H9 (cell line): ENCODE data around the gene DEGS2. TPM values are rescaled to one million over a fixed set of nuclear protein-coding genes. Genes with fewer than 3 reads are reported as not detected.

Experiments used
- DNase-seq: peaks from one replicate; pipeline ENCODE4 v3.0.0-alpha.2; 2017
- H2AFZ ChIP-seq: one replicate; pipeline ENCODE4 v1.6.1; 2013; ENCODE audit warnings: mild to moderate bottlenecking, low read length, control low read depth, moderate library complexity
- H2AK5ac ChIP-seq: 2 replicates; pipeline ENCODE4 v1.6.1; 2013; ENCODE audit warnings: low read length, control low read depth, mixed read lengths; ENCODE audit not compliant: insufficient read length
- H2BK120ac ChIP-seq: one replicate; pipeline ENCODE4 v1.6.1; 2013; ENCODE audit warnings: low read depth, mild to moderate bottlenecking, low read length, control low read depth, inconsistent platforms; ENCODE audit not compliant: poor library complexity, severe bottlenecking
- H2BK12ac ChIP-seq: 2 replicates; pipeline ENCODE4 v1.6.1; 2013; ENCODE audit warnings: low read length, control low read depth, mixed read lengths, low read depth; ENCODE audit not compliant: insufficient read length
- H2BK15ac ChIP-seq: 2 replicates; pipeline ENCODE4 v1.6.1; 2013; ENCODE audit warnings: low read depth, low read length, control low read depth
- H2BK20ac ChIP-seq: one replicate; pipeline ENCODE4 v1.6.1; 2013; ENCODE audit warnings: low read depth, mild to moderate bottlenecking, low read length, control low read depth, inconsistent platforms; ENCODE audit not compliant: poor library complexity, severe bottlenecking
- H2BK5ac ChIP-seq: 2 replicates; pipeline ENCODE4 v1.6.1; 2013; ENCODE audit warnings: low read length, control low read depth, mixed read lengths; ENCODE audit not compliant: insufficient read length
- H3K14ac ChIP-seq: 2 replicates; pipeline ENCODE4 v1.6.1; 2013; ENCODE audit warnings: low read length, control low read depth; ENCODE audit not compliant: insufficient read depth
- H3K18ac ChIP-seq: 2 replicates; pipeline ENCODE4 v1.6.1; 2013; ENCODE audit warnings: low read depth, mild to moderate bottlenecking, mixed read lengths, low read length, control low read depth; ENCODE audit not compliant: insufficient read length
- H3K23ac ChIP-seq: 2 replicates; pipeline ENCODE4 v1.6.1; 2013; ENCODE audit warnings: low read length, control low read depth, mixed read lengths, low read depth; ENCODE audit not compliant: insufficient read length
- H3K23me2 ChIP-seq: 2 replicates; pipeline ENCODE4 v1.6.1; 2013; ENCODE audit warnings: low read depth, mild to moderate bottlenecking, mixed read lengths, low read length, control low read depth; ENCODE audit not compliant: insufficient read length, poor library complexity, severe bottlenecking
- H3K27ac ChIP-seq: 2 replicates; pipeline ENCODE4 v1.5.1; 2013; ENCODE audit warnings: low read length, control low read depth, mixed read lengths, low read depth; ENCODE audit not compliant: insufficient read length
- H3K27me3 ChIP-seq: 2 replicates; pipeline ENCODE4 v1.6.1; 2013; ENCODE audit warnings: low read length, control low read depth, inconsistent platforms; ENCODE audit not compliant: insufficient read depth
- H3K4ac ChIP-seq: 2 replicates; pipeline ENCODE4 v1.6.1; 2013; ENCODE audit warnings: low read depth, mild to moderate bottlenecking, control low read depth, inconsistent platforms, low read length, moderate library complexity
- H3K4me1 ChIP-seq: 2 replicates; pipeline ENCODE4 v1.6.1; 2013; ENCODE audit warnings: low read length, control low read depth, inconsistent platforms; ENCODE audit not compliant: insufficient read depth
- H3K4me2 ChIP-seq: 2 replicates; pipeline ENCODE4 v1.6.1; 2013; ENCODE audit warnings: low read length, control low read depth, mixed read lengths; ENCODE audit not compliant: insufficient read length, insufficient read depth
- H3K56ac ChIP-seq: 2 replicates; pipeline ENCODE4 v1.6.1; 2013; ENCODE audit warnings: low read depth, mild to moderate bottlenecking, mixed read lengths, low read length, control low read depth; ENCODE audit not compliant: insufficient read length
- H3K79me1 ChIP-seq: 2 replicates; pipeline ENCODE4 v1.6.1; 2013; ENCODE audit warnings: low read depth, mild to moderate bottlenecking, moderate library complexity, low read length, control low read depth, inconsistent platforms; ENCODE audit not compliant: insufficient read depth, poor library complexity, severe bottlenecking
- H3K79me2 ChIP-seq: 2 replicates; pipeline ENCODE4 v1.6.1; 2013; ENCODE audit warnings: low read length, control low read depth, inconsistent platforms; ENCODE audit not compliant: insufficient read depth
- H3K9ac ChIP-seq: 2 replicates; pipeline ENCODE4 v1.6.1; 2013; ENCODE audit warnings: low read length, control low read depth, mixed read lengths; ENCODE audit not compliant: insufficient read length; ENCODE audit errors: extremely low read depth
- H3K9me3 ChIP-seq: one replicate; pipeline ENCODE4 v1.6.1; 2013; ENCODE audit warnings: low read depth, low read length, inconsistent platforms; ENCODE audit not compliant: control insufficient read depth
- H3T11ph ChIP-seq: one replicate; pipeline ENCODE4 v1.6.1; 2013; ENCODE audit warnings: mild to moderate bottlenecking, low read length, control low read depth, inconsistent platforms
- H4K20me1 ChIP-seq: one replicate; pipeline ENCODE4 v1.6.1; 2013; ENCODE audit not compliant: control insufficient read depth, insufficient read length, insufficient read depth
- H4K5ac ChIP-seq: 2 replicates; pipeline ENCODE4 v1.6.1; 2013; ENCODE audit warnings: low read depth, mild to moderate bottlenecking, mixed read lengths, low read length, control low read depth; ENCODE audit not compliant: insufficient read length
- H4K8ac ChIP-seq: replicated peaks from 2 replicates; pipeline ENCODE4 v1.6.1; 2013; ENCODE audit warnings: low read length, control low read depth, mixed read lengths, low read depth; ENCODE audit not compliant: insufficient read length
- H4K91ac ChIP-seq: 2 replicates; pipeline ENCODE4 v1.6.1; 2013; ENCODE audit warnings: low read depth, mild to moderate bottlenecking, moderate library complexity, mixed read lengths, low read length, control low read depth; ENCODE audit not compliant: insufficient read length
- H3K27ac Mint-ChIP-seq, 3 experiments: 2 replicates in 2 of 3; 3 replicates in 1 of 3; pipeline ENCODE4 v1.8.0; 2020 to 2021; ENCODE audit warnings: mixed read lengths in 3 of 3, mild to moderate bottlenecking in 1 of 3, moderate library complexity in 1 of 3
- H3K27me3 Mint-ChIP-seq: 2 replicates; pipeline ENCODE4 v1.8.0; 2021; ENCODE audit warnings: low read depth, mild to moderate bottlenecking, moderate library complexity, mixed read lengths
- H3K36me3 Mint-ChIP-seq, 3 experiments: 2 replicates in 2 of 3; 3 replicates in 1 of 3; pipeline ENCODE4 v1.8.0; 2020 to 2021; ENCODE audit warnings: low read depth in 3 of 3, mixed read lengths in 3 of 3; ENCODE audit not compliant: insufficient read depth in 1 of 3
- H3K4me1 Mint-ChIP-seq, 2 experiments: 2 replicates each; pipeline ENCODE4 v1.8.0; 2020; ENCODE audit warnings: mixed read lengths in 2 of 2
- H3K4me3 Mint-ChIP-seq, 2 experiments: 2 replicates in 1 of 2; 3 replicates in 1 of 2; pipeline ENCODE4 v1.8.0; 2020 to 2021; ENCODE audit warnings: mild to moderate bottlenecking in 2 of 2, mixed read lengths in 2 of 2, moderate library complexity in 1 of 2
- H3K9me3 Mint-ChIP-seq, 2 experiments: 2 replicates in 1 of 2; 3 replicates in 1 of 2; pipeline ENCODE4 v1.8.0; 2020; ENCODE audit warnings: mild to moderate bottlenecking in 2 of 2, mixed read lengths in 2 of 2, moderate library complexity in 1 of 2
- WGBS: extraction: QIAGEN DNeasy Blood & Tissue Kit; methylation state at CpG from one replicate; pipeline ENCODE4 v1.1.7; 2013; ENCODE audit warnings: missing lambda C conversion rate, low lambda C conversion rate, mixed read lengths; ENCODE audit not compliant: insufficient read length; ENCODE audit errors: extremely low coverage; 5-methylcytosine and 5-hydroxymethylcytosine counted together
- total RNA-seq: library from RNA; stranded (reverse); gene quantifications from 2 replicates; pipeline ENCODE4 v1.2.1, GENCODE V29; 2021
- TF ChIP-seq, protein P1 (sequence below): fragments of 200-600 bp; sonication (generic); conservative IDR thresholded peaks from 3 replicates; pipeline ENCODE4 v1.8.0; 2021; ENCODE audit warnings: antibody characterized with exemption, mild to moderate bottlenecking

DEGS2 gene
- total RNA-seq, 1 experiment from 2014 or later: 0.72 TPM

DNA sequence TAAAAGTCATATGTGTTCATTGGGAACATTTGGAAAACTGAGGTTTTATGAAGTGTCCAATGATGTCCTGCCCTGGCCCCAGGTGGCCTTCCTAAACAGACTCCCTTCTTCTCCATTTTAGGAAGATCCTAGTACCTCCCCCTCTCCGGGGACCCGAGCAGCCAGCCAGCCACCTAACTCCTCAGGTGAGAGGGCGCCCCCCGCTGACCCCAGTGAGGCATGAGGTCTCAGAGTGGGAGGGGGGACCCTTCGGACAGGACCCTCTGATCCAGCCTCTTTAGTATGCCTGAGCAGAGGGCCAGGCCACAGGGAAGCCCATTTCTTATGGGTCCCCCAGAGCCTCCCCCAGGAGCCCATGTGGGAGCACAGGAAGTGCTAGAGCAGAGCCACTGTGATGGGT is 23.7 kb downstream of the DEGS2 start:
- Mint-ChIP-seq H3K4me3 (no peak overlapping the region), H3K27ac (no peak overlapping the region), H3K27me3 (no peaks in the 10 kb centered on the region; the same call in 1 of the 2 replicates), H3K4me1 (peaks cover 14 to 20% of the 10 kb centered on the region in 2 experiments), H3K9me3 (no peaks in the 10 kb centered on the region), H3K36me3 (peaks cover 3 to 18% (median 11%) of the 10 kb centered on the region in 3 experiments; a peak in 5 of 7 replicates)
- Histone ChIP-seq H3K9ac (no peak overlapping the region), H3K4ac (no peak overlapping the region), H2BK5ac (no peak overlapping the region), H3K23ac (no peak overlapping the region), H3K4me2 (no peak overlapping the region), H2AK5ac (no peak overlapping the region), H4K5ac (no peak overlapping the region), H2BK12ac (no peak overlapping the region), H3K14ac (no peak overlapping the region; the same call in 1 of the 2 replicates), H4K8ac (no peak overlapping the region), H3T11ph (no peak overlapping the region), H3K56ac (no peak overlapping the region), H3K79me2 (no peaks in the 10 kb centered on the region), H2BK15ac (no peak overlapping the region), H2BK120ac (no peak overlapping the region), H4K20me1 (no peaks in the 10 kb centered on the region), H3K18ac (no peak overlapping the region), H2AFZ (no peak overlapping the region), H3K27ac (no peak overlapping the region), H2BK20ac (no peak overlapping the region), H4K91ac (no peak overlapping the region), H3K9me3 (no peaks in the 10 kb centered on the region), H3K23me2 (no peaks in the 10 kb centered on the region), H3K4me1 (peaks cover 2% of the 10 kb centered on the region; the same call in 1 of the 2 replicates), H3K27me3 (no peaks in the 10 kb centered on the region), H3K79me1 (no peaks in the 10 kb centered on the region)
- no peak for DNase-seq
- WGBS: no CpG with 5 or more reads among the region's 5 CpGs
- TF ChIP-seq, protein P1, sequence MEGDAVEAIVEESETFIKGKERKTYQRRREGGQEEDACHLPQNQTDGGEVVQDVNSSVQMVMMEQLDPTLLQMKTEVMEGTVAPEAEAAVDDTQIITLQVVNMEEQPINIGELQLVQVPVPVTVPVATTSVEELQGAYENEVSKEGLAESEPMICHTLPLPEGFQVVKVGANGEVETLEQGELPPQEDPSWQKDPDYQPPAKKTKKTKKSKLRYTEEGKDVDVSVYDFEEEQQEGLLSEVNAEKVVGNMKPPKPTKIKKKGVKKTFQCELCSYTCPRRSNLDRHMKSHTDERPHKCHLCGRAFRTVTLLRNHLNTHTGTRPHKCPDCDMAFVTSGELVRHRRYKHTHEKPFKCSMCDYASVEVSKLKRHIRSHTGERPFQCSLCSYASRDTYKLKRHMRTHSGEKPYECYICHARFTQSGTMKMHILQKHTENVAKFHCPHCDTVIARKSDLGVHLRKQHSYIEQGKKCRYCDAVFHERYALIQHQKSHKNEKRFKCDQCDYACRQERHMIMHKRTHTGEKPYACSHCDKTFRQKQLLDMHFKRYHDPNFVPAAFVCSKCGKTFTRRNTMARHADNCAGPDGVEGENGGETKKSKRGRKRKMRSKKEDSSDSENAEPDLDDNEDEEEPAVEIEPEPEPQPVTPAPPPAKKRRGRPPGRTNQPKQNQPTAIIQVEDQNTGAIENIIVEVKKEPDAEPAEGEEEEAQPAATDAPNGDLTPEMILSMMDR: peak; percentile 34; the same call in 2 of the 3 replicates
